GM12878 (cell line): ENCODE results near the gene OR5V1. TPM values are rescaled to one million over a fixed set of nuclear protein-coding genes. Genes with fewer than 3 reads are reported as not detected.

Source experiments
- KAT2A ChIP-seq: conservative IDR thresholded peaks from 2 replicates; pipeline ENCODE4 v1.6.1; 2011; ENCODE audit warnings: low read depth, low read length; ENCODE audit not compliant: control insufficient read depth
- ZBED1 ChIP-seq: IDR thresholded peaks from 2 replicates; pipeline ENCODE4 v1.6.1; 2016; ENCODE audit warnings: borderline replicate concordance
- polyA plus RNA-seq, 11 experiments: library from polyadenylated mRNA; depleted of rRNA in 4 of 11; unstranded in 6 of 11; stranded (reverse) in 5 of 11; fragments of >200 nt; fragmentation: Nextera tagmentation in 4 of 11; fragmentation: Illumina TruSeq in 1 of 11; extraction: Ambion mirVana in 4 of 11; extraction: Trizol in 1 of 11; gene quantifications; 1 replicate in 1 of 11; 2 replicates in 10 of 11; pipeline versions ENCODE4 v1.2.1 to v1.2.3, GENCODE V29; 2011 to 2016; ENCODE audit warnings: inconsistent platforms in 2 of 11, missing spikeins in 2 of 11, low read depth in 1 of 11
- total RNA-seq, 4 experiments: library from RNA; depleted of rRNA in 3 of 4; stranded (reverse); fragments of >200 nt in 3 of 4; fragmentation: Illumina TruSeq in 1 of 4; extraction: Trizol in 1 of 4; gene quantifications; 2 replicates each; pipeline versions ENCODE4 v1.2.1 to v1.2.3, GENCODE V29; 2013 to 2021
- TF ChIP-seq, protein P1 (sequence below): fragments of 150-350 bp; IDR thresholded peaks from 2 replicates; pipeline ENCODE4 v1.6.1; 2016; ENCODE audit warnings: low read depth, low read length

Gene OR5V1
- total and polyA plus RNA-seq, 10 of the 15 experiments (the other 5 are each of a cell fraction or from before 2014, with no cell fraction given) = not detected

DNA sequence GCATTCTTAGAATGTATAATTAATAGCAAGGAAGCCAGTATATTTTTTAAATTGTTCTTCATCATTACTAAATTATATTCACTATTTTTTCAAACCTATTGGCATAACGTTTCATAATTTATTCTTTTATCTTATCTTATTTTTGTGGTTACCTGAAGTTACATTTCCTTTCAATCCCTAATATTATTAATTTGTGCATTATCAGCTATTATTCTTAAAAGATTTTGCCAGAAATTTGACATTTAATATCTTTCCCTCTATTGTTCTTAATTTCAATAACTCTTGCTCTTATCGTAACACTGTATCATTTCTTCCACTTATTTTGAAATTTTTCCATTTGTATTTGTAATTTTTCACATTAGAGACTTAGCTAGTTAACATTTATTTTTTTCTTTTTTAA is 48.7 kb downstream of the OR5V1 start (continued):
- no peak for TF ChIP-seq ZBED1
- TF ChIP-seq, protein P1, sequence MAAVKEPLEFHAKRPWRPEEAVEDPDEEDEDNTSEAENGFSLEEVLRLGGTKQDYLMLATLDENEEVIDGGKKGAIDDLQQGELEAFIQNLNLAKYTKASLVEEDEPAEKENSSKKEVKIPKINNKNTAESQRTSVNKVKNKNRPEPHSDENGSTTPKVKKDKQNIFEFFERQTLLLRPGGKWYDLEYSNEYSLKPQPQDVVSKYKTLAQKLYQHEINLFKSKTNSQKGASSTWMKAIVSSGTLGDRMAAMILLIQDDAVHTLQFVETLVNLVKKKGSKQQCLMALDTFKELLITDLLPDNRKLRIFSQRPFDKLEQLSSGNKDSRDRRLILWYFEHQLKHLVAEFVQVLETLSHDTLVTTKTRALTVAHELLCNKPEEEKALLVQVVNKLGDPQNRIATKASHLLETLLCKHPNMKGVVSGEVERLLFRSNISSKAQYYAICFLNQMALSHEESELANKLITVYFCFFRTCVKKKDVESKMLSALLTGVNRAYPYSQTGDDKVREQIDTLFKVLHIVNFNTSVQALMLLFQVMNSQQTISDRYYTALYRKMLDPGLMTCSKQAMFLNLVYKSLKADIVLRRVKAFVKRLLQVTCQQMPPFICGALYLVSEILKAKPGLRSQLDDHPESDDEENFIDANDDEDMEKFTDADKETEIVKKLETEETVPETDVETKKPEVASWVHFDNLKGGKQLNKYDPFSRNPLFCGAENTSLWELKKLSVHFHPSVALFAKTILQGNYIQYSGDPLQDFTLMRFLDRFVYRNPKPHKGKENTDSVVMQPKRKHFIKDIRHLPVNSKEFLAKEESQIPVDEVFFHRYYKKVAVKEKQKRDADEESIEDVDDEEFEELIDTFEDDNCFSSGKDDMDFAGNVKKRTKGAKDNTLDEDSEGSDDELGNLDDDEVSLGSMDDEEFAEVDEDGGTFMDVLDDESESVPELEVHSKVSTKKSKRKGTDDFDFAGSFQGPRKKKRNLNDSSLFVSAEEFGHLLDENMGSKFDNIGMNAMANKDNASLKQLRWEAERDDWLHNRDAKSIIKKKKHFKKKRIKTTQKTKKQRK = no peak
- no peak for TF ChIP-seq KAT2A

Other genes starting within 250 kb of the OR5V1 start
Only the 7 nearest of the 11 such genes appear.
- gene OR14J1, start 67.2 kb downstream of the OR5V1 start, total RNA-seq (2014; rRNA removed) = not detected in 2 replicates
- not detected in 2 replicates for gene OR14J1, start 67.2 kb downstream of the OR5V1 start, total RNA-seq (2014; rRNA removed; fragmentation: Illumina TruSeq; extraction: Trizol)
- not detected in 2 replicates for gene OR14J1, start 67.2 kb downstream of the OR5V1 start, total RNA-seq (2021)
- not detected in 2 replicates for gene OR14J1, start 67.2 kb downstream of the OR5V1 start, polyA plus RNA-seq (2011; rRNA removed)
- gene OR14J1, start 67.2 kb downstream of the OR5V1 start, polyA plus RNA-seq (2014; fragmentation: Illumina TruSeq; extraction: Trizol) = not detected in 2 replicates
- gene OR14J1, start 67.2 kb downstream of the OR5V1 start, polyA plus RNA-seq (2014; fragmentation: Nextera tagmentation; extraction: Ambion mirVana) = not detected
- not detected in 2 replicates for gene OR14J1, start 67.2 kb downstream of the OR5V1 start, polyA plus RNA-seq (2014; rRNA removed)
- not detected for gene OR14J1, start 67.2 kb downstream of the OR5V1 start, polyA plus RNA-seq (2016; fragmentation: Nextera tagmentation; extraction: Ambion mirVana)
- gene OR12D3, start 6.4 kb upstream of the OR5V1 start, total RNA-seq (2014; rRNA removed) = not detected in 2 replicates
- not detected in 2 replicates for gene OR12D3, start 6.4 kb upstream of the OR5V1 start, total RNA-seq (2014; rRNA removed; fragmentation: Illumina TruSeq; extraction: Trizol)
- gene OR12D3, start 6.4 kb upstream of the OR5V1 start, total RNA-seq (2021) = not detected in 2 replicates
- not detected in 2 replicates for gene OR12D3, start 6.4 kb upstream of the OR5V1 start, polyA plus RNA-seq (2011; rRNA removed)
- not detected in 2 replicates for gene OR12D3, start 6.4 kb upstream of the OR5V1 start, polyA plus RNA-seq (2014; fragmentation: Illumina TruSeq; extraction: Trizol)
- gene OR12D3, start 6.4 kb upstream of the OR5V1 start, polyA plus RNA-seq (2014; fragmentation: Nextera tagmentation; extraction: Ambion mirVana) = not detected
- not detected in 2 replicates for gene OR12D3, start 6.4 kb upstream of the OR5V1 start, polyA plus RNA-seq (2014; rRNA removed)
- gene OR12D3, start 6.4 kb upstream of the OR5V1 start, polyA plus RNA-seq (2016; fragmentation: Nextera tagmentation; extraction: Ambion mirVana) = not detected
- gene OR12D2, start 26.8 kb upstream of the OR5V1 start, total RNA-seq (2014; rRNA removed) = not detected in 2 replicates
- not detected in 2 replicates for gene OR12D2, start 26.8 kb upstream of the OR5V1 start, total RNA-seq (2014; rRNA removed; fragmentation: Illumina TruSeq; extraction: Trizol)
- gene OR12D2, start 26.8 kb upstream of the OR5V1 start, total RNA-seq (2021) = not detected in 2 replicates
- gene OR12D2, start 26.8 kb upstream of the OR5V1 start, polyA plus RNA-seq (2011; rRNA removed) = not detected in 2 replicates
- gene OR12D2, start 26.8 kb upstream of the OR5V1 start, polyA plus RNA-seq (2014; fragmentation: Illumina TruSeq; extraction: Trizol) = not detected in 2 replicates
- not detected for gene OR12D2, start 26.8 kb upstream of the OR5V1 start, polyA plus RNA-seq (2014; fragmentation: Nextera tagmentation; extraction: Ambion mirVana)
- not detected in 2 replicates for gene OR12D2, start 26.8 kb upstream of the OR5V1 start, polyA plus RNA-seq (2014; rRNA removed)
- gene OR12D2, start 26.8 kb upstream of the OR5V1 start, polyA plus RNA-seq (2016; fragmentation: Nextera tagmentation; extraction: Ambion mirVana) = not detected
- not detected in 2 replicates for gene OR12D1, start 46.1 kb upstream of the OR5V1 start, total RNA-seq (2014; rRNA removed)
- gene OR12D1, start 46.1 kb upstream of the OR5V1 start, total RNA-seq (2014; rRNA removed; fragmentation: Illumina TruSeq; extraction: Trizol) = not detected in 2 replicates
- gene OR12D1, start 46.1 kb upstream of the OR5V1 start, total RNA-seq (2021) = not detected in 2 replicates
- not detected in 2 replicates for gene OR12D1, start 46.1 kb upstream of the OR5V1 start, polyA plus RNA-seq (2011; rRNA removed)
- not detected in 2 replicates for gene OR12D1, start 46.1 kb upstream of the OR5V1 start, polyA plus RNA-seq (2014; fragmentation: Illumina TruSeq; extraction: Trizol)
- gene OR12D1, start 46.1 kb upstream of the OR5V1 start, polyA plus RNA-seq (2014; fragmentation: Nextera tagmentation; extraction: Ambion mirVana) = not detected
- gene OR12D1, start 46.1 kb upstream of the OR5V1 start, polyA plus RNA-seq (2014; rRNA removed) = not detected in 2 replicates
- not detected for gene OR12D1, start 46.1 kb upstream of the OR5V1 start, polyA plus RNA-seq (2016; fragmentation: Nextera tagmentation; extraction: Ambion mirVana)
- not detected in 2 replicates for gene OR10C1, start 70.4 kb upstream of the OR5V1 start, total RNA-seq (2014; rRNA removed)
- gene OR10C1, start 70.4 kb upstream of the OR5V1 start, total RNA-seq (2014; rRNA removed; fragmentation: Illumina TruSeq; extraction: Trizol) = not detected in 2 replicates
- not detected in 2 replicates for gene OR10C1, start 70.4 kb upstream of the OR5V1 start, total RNA-seq (2021)
- not detected in 2 replicates for gene OR10C1, start 70.4 kb upstream of the OR5V1 start, polyA plus RNA-seq (2011; rRNA removed)
- not detected in 2 replicates for gene OR10C1, start 70.4 kb upstream of the OR5V1 start, polyA plus RNA-seq (2014; fragmentation: Illumina TruSeq; extraction: Trizol)
- gene OR10C1, start 70.4 kb upstream of the OR5V1 start, polyA plus RNA-seq (2014; fragmentation: Nextera tagmentation; extraction: Ambion mirVana) = not detected
- gene OR10C1, start 70.4 kb upstream of the OR5V1 start, polyA plus RNA-seq (2014; rRNA removed) = not detected in 2 replicates
- not detected for gene OR10C1, start 70.4 kb upstream of the OR5V1 start, polyA plus RNA-seq (2016; fragmentation: Nextera tagmentation; extraction: Ambion mirVana)
- gene OR11A1, start 88.2 kb upstream of the OR5V1 start, total RNA-seq (2014; rRNA removed) = not detected in 2 replicates
- gene OR11A1, start 88.2 kb upstream of the OR5V1 start, total RNA-seq (2014; rRNA removed; fragmentation: Illumina TruSeq; extraction: Trizol) = not detected in 2 replicates
- gene OR11A1, start 88.2 kb upstream of the OR5V1 start, total RNA-seq (2021) = not detected in 2 replicates
- not detected in 2 replicates for gene OR11A1, start 88.2 kb upstream of the OR5V1 start, polyA plus RNA-seq (2011; rRNA removed)
- gene OR11A1, start 88.2 kb upstream of the OR5V1 start, polyA plus RNA-seq (2014; fragmentation: Illumina TruSeq; extraction: Trizol) = not detected in 2 replicates
- gene OR11A1, start 88.2 kb upstream of the OR5V1 start, polyA plus RNA-seq (2014; fragmentation: Nextera tagmentation; extraction: Ambion mirVana) = not detected
- gene OR11A1, start 88.2 kb upstream of the OR5V1 start, polyA plus RNA-seq (2014; rRNA removed) = not detected in 2 replicates
- gene OR11A1, start 88.2 kb upstream of the OR5V1 start, polyA plus RNA-seq (2016; fragmentation: Nextera tagmentation; extraction: Ambion mirVana) = not detected
- not detected in 2 replicates for gene OR2H1, start 88.3 kb upstream of the OR5V1 start, total RNA-seq (2014; rRNA removed)
- not detected in 2 replicates for gene OR2H1, start 88.3 kb upstream of the OR5V1 start, total RNA-seq (2014; rRNA removed; fragmentation: Illumina TruSeq; extraction: Trizol)
- gene OR2H1, start 88.3 kb upstream of the OR5V1 start, total RNA-seq (2021) = not detected in 2 replicates
- not detected in 2 replicates for gene OR2H1, start 88.3 kb upstream of the OR5V1 start, polyA plus RNA-seq (2011; rRNA removed)
- not detected in 2 replicates for gene OR2H1, start 88.3 kb upstream of the OR5V1 start, polyA plus RNA-seq (2014; fragmentation: Illumina TruSeq; extraction: Trizol)
- not detected for gene OR2H1, start 88.3 kb upstream of the OR5V1 start, polyA plus RNA-seq (2014; fragmentation: Nextera tagmentation; extraction: Ambion mirVana)
- gene OR2H1, start 88.3 kb upstream of the OR5V1 start, polyA plus RNA-seq (2014; rRNA removed) = not detected in 2 replicates
- gene OR2H1, start 88.3 kb upstream of the OR5V1 start, polyA plus RNA-seq (2016; fragmentation: Nextera tagmentation; extraction: Ambion mirVana) = not detected